GM03348 (cell line): Measurements from ENCODE around the gene SYS1.

ENCODE experiments used
- DNase-seq: peaks from one replicate; pipeline ENCODE4 v3.0.0; 2012; ENCODE audit warnings: low spot score

Gene SYS1

DNA sequence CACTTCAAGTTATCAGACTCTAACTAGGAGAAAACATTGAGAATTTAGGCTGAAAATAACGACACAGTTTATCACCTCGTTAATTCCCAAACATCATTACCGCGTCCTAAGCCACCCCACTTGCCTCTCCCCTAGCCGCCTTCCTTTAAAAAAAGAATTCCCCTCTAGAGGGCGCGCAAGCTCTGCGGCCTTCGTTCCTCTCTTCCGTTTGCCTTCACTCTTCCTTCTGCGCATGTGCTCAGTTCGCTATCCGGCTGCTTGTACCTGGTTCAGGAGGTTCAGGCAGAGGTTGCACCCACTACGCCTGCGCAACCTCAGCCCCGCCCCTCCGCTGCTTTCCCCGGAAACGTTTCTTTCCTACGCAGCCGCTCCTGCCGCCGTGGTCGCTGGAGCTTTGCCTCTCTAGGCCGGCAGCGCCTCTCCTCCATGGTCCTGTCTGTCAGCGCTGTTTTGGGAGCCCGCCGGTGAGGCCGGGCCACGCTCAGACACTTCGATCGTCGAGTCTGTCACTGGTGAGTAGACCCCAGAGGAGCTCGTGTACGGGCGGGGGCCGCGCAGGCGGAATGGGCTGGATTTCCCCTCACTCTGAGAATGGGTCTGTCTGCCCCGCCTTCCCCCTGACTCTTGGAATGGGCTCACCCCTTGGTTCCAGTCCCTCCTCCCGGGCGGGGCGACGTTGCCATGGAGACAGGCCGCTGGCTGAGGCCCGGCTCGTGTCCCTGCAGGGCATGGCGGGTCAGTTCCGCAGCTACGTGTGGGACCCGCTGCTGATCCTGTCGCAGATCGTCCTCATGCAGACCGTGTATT lies at the start of gene SYS1:
TSS of gene SYS1 (plus strand) at position 353 of the 807 bp plus-strand sequence. CDS start at position 729, 376 bp downstream.
- peak; percentile 98 for DNase-seq

DNA sequence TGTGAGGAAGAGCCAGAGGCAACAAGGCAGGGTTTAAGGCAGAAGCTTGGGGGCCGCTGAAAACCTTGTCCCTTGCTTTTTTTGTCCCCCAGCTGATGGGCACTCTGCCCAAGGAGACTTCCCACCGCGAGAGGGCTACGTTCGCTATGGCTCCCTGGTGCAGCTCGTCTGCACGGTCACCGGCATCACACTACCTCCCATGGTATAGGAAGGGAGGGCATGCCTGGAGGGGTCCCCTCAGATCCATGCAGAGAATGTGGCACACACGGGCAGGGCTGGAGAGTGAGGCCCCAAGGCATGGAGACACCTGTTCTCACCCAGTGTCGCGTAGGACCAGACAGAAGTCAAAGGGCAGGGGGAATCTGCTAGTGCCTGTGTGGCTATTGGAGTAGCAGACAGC lies 49.0 kb upstream of the SYS1 start:
- no peak for DNase-seq

DNA sequence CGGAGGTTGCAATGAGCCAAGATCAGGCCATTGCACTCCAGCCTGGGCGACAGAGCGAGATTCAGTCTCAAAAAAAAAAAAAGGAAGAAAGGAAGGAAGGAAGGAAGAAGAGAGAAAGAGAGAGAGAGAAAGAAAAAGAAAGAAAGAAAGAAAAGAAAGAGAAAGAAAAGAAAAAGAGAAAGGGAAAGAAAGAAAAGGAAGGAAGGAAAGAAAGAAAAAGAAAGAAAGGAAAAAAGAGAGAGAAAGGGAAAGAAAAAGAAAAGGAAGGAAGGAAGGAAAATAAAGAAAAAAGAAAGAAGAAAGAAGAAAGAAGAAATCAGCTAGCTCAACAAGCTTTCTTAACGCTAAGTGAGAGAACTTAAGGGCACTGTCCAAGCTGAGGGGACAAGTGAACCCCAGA lies 47.3 kb upstream of the SYS1 start:
- DNase-seq, result no peak

DNA sequence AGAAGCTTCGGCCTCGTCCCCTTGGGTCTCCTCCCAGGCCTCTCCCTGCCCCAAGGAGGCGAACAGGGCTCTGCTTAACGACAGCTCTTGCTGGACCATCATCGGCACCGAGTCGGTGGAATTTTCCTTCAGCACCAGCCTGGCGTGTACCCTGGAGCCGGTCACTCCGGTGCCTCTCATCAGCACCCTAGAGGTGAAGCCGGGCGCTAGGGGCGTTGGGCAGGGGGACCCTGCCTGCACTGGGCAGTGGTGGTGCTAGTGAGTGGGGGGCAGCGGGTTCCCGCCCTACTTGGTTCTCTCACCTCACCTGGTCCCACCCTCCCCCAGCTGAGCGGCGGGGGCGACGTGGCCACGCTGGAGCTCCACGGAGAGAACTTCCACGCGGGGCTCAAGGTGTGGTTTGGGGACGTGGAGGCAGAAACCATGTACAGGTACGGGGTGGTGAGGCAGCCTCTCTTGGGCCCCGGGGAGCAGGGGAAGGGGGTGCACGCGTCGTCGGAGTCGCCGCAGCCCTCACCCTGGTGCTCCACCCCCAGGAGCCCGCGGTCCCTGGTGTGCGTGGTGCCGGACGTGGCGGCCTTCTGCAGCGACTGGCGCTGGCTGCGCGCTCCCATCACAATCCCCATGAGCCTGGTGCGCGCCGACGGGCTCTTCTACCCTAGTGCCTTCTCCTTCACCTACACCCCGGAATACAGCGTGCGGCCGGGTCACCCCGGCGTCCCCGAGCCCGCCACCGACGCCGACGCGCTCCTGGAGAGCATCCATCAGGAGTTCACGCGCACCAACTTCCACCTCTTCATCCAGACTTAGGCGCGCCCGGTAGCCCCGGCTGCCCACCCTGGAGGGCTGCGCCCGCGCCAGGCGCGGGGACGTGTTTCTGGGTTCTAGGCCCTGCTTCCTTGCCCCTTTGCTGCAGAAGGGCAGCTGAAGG lies 46.5 kb upstream of the SYS1 start:
- no peak for DNase-seq

DNA sequence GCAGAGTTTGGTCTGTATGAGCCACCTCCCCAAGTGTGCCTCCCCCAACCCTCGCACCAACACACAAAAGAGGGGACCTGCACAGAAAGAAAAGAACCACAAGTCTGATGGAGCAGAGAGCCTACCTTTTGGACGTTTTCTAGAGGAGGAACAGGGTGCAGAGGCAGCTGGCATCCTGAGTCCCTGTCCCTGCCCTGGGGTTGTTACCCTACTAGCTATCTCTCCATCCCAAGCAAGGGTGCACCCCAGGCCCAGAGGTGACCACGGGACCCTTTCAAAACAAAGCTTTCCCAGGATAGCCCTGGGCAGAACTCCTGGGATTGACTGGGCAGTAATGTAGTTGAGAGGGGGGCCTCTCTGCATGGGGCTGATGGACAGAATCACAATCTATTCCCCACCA lies 45.1 kb upstream of the SYS1 start:
- no peak for DNase-seq

DNA sequence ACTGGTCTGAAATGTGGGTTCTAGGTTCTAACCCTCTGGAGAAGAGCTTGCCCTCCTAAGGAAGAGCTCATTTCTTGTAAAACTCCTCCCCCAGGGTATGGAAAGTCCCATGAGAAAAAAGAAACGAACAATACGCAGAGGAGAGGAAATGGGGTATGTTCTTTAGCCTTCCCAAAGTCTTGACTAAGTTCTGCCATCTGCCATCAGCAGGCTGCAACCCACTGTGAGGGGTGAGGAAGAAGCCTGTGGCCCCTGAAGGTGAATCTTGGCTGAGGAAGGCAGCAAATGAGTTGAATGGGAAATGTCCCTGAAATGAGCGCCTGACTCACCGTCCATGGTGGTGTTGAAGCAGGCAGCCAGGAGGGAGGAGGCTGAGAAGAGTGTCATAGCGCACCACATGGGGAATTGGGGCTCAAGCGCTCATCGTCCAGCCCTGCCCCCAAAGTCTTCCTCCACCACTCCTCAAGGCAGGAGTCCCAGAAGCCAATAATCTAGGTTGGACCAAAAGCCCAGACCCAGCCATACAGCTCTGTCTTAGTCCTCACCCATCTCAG lies 44.5 kb upstream of the SYS1 start:
- no peak for DNase-seq

DNA sequence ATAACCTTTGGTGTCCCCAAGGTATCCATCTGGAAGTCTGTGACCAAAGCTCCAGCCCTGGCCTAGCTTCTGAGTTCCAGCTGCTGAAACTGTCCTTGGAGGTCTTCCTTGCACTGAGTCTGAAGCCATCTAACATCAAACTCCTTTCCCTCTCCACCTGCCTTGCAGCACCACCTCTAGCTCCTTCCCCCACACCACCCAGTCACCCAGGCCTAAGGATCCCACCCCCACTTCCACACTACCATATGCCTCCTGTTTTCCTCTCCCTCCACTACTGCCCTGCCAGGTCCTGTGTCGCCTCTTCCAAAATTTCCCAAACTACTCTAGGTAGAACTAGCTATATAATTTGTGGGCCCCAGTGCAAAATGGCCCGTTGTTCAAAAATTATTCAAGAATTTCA lies 44.0 kb upstream of the SYS1 start:
- DNase-seq, result no peak

DNA sequence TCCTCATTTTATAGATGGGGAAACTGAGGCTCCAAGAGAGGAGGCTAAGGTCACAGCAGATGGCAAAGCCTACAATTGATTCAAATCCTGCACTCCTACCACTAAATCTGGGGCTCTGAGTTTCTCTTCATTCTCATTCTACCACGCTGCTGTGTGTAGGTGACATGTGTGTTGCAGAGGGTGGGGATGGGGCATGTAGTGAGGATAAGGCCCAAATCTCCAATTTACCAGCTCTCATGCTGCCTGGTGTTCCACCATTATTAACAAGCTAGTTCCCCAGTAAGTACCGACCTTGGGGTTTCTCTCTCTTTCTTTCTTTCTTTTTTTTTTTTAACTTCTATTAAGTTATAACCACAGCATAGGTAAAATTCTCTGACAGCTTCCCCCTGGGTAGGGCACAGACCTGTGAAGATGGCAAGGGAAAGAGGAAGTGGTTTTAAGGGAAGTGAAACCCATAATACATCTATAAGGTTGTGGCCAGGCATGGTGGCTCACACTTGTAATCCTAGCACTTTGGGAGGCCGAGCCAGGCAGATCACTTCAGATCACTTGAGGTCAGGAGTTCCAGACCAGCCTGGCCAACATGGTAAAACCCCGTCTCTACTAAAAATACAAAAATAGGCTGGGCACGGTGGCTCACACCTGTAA lies 41.9 kb upstream of the SYS1 start:
- no peak for DNase-seq

DNA sequence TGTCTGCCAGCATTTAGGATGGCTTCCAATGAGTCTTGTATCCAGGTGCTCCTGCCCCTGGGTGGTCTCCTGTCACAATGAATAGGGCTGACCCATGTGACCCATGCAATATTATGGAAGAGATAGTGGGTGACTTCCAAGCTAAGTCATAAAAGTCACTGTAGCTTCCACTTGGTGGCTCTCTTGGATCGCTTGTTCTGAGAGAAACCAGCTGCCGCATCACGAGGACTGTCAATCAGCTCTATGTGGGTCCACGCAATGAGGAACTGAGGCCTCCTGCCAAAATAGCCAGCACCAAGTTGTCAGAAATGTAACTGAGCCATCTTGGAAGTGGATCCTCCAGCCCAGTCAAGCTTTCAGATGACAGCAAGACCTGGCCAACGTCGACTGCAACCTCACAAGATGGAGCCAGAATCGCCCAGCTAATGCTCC lies 40.0 kb upstream of the SYS1 start:
- no peak for DNase-seq

DNA sequence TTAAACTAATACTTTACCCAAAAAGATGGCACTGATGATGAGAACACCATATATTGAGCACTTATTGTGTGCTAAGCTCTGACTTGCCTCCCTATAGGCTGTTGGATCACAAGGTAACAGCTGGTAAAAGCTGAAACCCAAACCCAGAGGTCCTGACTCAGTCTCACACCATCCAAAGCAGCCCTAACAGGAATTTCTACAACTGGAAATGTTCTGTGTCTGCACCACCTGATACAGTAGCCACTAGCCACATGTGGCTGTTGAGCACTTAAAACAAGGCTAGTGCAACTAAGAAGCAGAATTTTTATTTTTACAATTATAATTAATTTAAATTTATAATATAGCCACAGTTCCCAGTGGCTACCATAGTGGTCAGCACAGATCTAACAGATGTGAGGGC lies 39.2 kb upstream of the SYS1 start:
- no peak for DNase-seq

DNA sequence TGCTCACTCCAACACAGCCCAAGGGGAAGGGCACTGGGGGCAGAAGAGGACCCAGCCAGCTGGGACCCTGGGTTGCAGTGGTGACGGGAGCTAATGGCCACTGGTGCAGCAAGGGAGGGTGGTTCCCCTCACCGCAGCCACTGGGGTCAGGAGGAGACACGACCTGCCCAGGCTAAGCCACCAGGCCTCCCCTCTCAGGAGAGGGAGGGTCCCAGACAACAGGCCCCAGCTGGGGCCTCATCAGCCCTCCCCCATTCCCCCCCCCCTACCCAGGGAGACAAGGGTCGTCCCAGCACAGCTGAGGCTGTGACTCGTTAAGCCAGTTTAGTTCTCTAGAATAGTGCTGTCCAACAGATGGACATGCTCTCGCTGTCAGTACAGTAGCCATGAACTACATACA lies 37.6 kb upstream of the SYS1 start:
- DNase-seq, result no peak

DNA sequence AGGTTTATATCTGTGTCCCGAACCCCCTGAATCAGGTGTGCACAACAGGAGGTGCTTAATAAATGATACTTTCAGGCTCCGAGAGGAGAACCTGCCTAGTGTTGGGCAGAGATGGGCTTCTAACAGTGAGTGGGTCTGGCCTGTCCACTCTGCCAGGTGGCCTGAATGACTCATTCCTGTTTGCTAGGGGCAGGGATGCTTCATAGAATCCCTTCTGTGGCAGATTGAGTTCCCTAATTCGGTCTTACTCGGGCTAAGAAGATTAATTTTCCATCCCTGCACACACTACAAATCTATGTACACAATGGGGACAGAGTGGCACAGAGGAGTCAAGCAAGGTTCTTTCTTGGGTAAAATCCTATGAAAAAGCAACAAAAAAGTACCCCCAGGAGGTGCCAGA lies 34.5 kb upstream of the SYS1 start:
- DNase-seq, result no peak

DNA sequence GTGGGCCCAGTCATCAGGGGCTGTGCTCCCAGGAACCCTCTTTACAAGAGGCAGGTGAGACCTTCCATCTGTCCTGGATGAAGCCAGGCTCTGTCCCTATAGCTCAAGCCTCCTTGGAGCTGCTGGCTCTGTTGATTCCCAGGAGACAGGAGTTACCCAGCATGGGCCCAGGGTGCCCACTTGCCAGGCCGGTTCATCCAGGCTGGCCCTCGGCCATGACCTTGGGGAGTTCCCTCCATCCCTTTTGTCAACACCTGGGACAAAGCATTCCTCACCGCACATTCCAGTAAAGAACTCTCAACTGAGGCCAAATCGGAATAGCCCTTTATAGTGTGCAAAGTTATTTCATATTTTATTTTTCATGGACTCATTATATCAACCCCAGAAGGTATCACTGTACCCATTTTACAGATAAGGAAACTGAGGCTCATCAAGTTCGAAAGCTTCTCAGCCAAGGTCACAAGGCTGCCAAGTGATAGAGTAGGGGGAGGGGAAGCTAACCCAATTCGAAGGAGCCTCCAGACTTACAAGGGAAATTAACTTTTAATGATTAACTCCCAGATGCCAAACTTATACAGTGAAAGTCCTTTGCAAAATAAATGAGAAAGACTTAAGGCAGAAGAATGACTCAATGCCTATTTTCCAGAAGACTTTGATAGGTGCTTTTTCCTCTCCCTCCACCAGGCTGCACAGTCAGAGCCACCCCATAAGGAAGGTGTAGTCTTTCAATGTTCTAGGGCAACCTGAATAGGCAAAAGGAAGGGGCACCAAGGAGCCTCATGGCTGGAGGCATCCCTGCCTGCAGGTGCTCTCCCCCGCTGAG lies 33.2 kb upstream of the SYS1 start:
- DNase-seq, result no peak

DNA sequence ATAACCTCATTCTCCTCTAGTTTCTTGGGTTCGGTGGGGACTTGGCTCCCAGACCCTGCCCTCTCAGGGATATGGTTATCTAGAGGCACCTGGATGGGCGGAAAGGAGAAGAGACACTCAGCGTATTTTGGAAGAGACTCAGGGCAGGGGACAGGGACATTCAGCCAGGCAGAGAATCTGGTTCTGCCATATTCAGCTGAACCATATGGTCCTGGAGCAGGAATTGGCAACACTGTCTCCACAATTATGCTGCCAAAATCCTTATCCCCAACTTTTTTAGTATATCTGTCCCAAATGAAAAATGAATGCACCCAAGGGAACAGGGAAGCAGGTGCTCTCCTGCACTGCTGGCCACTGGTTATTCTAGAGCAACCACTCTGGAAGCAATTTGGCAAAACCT lies 32.5 kb upstream of the SYS1 start:
- no peak for DNase-seq

DNA sequence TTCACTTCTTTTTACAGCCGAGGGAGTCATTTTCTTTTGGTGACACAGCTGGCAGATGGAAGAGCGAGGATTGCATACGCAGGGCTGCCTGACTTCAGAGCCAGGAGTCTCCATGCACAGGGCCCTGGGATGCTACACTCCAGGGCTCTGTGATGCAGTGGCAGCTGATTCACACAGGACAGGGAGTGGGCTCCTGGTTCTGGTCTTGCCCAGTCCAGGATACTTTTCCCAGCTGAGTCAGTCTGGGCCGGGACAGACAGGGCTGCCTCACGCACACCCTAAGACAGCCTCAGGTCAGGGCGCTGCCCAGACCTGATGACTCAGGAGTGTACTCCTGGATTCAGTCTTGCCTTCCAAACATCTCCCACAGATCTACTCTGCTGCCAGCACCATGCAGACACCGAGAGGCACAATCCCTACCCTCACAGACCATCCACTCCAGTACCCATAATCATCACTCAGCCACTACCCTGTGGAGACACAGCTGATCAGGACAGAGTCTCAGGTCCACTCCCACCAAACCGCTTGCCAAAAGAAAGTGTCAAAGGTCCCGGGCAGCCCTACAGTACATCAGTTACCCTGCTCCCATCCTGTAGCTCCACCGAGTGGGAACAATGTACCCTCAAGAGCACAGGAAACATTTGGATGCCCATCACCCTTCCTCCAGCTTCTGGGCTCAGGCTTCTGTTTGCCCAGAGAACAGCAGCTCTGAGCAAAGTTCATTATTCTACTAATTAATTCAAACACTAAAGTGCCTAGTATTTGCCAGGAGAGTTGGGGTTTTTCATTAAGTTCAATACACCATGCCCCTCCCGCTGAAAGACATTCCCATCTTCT lies 26.2 kb upstream of the SYS1 start:
- peak; percentile 85 for DNase-seq

DNA sequence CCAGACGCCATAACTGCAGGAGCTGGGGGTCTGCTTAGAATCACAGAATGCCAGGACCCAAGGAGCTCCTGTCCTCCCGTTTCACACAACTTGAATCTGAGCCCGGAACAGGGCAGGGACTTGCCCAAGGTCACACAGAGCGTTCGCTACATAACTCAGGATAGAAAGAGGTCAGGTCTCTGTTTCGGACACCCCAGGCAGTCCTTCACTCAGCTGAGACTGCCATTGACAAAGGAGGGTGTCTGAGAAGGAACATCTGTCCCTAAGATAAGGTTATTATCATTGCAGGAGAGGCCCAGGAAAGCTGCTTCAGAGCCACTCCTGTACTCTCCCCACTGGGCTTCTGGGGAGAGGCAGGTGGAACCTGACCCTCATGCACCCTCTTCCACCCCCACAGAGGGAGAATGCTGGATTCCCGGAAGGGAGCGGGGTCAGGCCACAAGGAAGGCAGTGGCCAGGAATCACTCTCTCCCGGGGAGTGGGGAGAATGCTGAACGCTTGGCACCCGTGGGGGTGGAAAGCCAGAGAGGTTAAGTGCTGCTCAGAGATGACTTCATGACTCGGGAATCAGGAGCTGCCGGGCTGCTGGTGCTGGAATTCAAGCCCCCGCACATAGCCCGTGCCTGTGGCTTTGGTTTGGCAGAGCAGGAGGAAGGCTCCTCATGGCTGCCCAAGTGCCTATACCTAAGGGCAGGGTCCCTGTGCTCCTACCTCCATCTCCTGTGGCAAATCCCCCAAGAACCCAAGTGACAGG lies 25.4 kb upstream of the SYS1 start:
- DNase-seq, result peak; percentile 94

DNA sequence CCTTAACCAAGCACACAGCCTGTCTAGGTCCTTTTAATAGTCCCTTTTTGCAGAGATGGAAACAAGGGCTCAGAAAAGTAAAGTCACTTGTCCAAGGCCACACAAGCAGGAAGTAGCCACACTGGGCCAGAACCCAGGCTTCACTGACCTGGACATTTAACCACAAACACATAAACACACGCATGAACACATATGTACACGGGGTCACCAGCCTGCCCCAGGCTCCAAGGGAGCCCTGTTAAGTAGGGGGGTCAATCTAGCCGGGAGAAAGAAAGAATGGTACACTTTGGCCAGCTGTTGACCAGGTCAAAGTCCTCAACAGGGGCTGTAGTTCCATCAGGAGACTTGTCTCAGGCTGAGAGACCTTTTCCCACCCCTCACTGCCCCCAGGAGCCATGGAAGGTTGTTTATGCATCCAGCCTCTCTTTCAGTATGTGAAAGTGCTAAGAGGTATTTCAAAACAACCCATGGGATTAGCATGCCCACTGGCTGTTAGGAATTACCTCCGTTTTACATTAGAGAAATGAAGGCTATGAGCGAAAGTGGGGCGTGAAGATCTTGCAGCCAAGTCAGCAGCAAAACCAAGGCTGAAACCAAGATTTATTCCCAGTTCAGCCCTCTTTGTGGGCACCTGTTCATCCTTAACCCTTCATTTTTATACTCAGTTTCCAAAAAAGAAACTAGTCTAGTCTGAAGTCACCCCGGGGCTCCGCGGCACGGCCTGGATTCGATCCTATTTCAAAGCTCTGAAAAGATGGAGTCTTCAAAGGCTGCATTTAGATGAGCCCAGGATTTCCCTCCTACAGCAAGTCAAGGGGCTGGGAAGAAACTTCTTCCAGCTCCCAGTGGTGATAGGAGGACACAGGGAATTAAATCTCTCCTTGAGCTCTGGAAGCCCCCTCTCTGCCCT lies 24.6 kb upstream of the SYS1 start:
- no peak for DNase-seq

DNA sequence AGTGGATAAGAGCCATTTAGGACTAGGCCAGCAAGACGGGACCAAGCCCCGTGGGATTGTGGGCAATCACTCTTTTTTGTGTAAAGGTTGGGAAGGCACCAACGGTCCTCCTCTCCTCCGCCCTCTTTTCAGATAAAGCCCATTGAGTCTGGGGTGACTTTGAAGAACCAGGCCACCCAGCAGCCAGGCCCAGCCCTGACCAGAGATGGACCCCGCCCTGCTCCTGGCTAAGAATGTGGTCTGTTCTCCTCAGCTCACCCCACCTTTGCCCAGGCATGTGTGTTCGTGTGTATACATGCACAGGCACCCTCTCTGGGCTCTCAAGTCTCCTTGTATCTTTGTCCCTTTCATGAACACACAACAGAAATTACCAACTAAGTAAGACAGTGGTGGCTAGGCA lies 23.9 kb upstream of the SYS1 start:
- DNase-seq, result no peak

DNA sequence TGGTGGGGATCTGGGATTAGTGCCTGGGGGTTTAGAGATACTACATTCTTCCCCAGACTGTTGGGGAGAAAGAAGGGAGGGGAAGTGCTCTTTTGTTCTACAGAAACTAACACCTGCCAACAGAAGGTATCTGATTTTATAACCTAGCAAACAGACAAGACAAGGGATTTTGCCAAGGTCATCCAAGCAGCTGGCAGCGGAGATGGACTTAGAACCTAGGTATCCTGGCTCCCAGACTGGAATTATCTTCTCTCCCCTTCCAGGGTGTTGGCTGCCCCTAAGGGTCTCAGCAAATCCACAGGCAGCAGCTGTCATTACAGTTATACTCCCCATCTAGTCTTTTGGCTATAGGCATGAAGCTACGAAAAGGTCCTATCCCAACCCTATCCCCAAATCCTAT lies 23.2 kb upstream of the SYS1 start:
- no peak for DNase-seq
